OCI-LY7 (cell line): ENCODE data around the gene SIK3. TPM values are rescaled to one million over a fixed set of nuclear protein-coding genes. Genes with fewer than 3 reads are reported as not detected.

Experiments used
- BruUV-seq: library from RNA; stranded (reverse); fragments of 400-500 nt; replicated peaks from 2 replicates; lab custom pipeline; 2021; lab: Mats Ljungman, UMichigan
- CTCF ChIA-PET: fragments of 300-600 bp; sonication (Branson Sonifier 250); formaldehyde crosslinking; loops from one replicate; lab custom pipeline; 2022; ENCODE audit warnings: antibody characterized with exemption; ENCODE audit not compliant: unreplicated experiment; lab: Charles Lee
- POLR2A ChIA-PET: fragments of 300-600 bp; sonication (Branson Sonifier 250); formaldehyde crosslinking; loops from one replicate; lab custom pipeline; 2022; ENCODE audit warnings: antibody characterized with exemption; lab: Charles Lee
- DNase-seq: peaks from one replicate; pipeline ENCODE4 v3.0.0-alpha.2; 2015; ENCODE audit warnings: low spot score
- H2AFZ ChIP-seq: fragments of 200-600 bp; sonication (generic), shearing (Covaris generic); 2 replicates; pipeline ENCODE4 v1.6.1; 2014; ENCODE audit warnings: mild to moderate bottlenecking, antibody characterized with exemption, low read length, moderate library complexity
- H3K27ac ChIP-seq: fragments of 200-600 bp; sonication (generic); 2 replicates; pipeline ENCODE4 v1.5.1; 2014; ENCODE audit warnings: mixed run types, low read depth, mild to moderate bottlenecking, moderate library complexity, low read length, inconsistent platforms; ENCODE audit not compliant: poor library complexity, severe bottlenecking
- H3K36me3 ChIP-seq: fragments of 200-600 bp; sonication (generic); 2 replicates; pipeline ENCODE4 v1.6.1; 2014; ENCODE audit warnings: mild to moderate bottlenecking, antibody characterized with exemption, low read length, moderate library complexity, mixed read lengths; ENCODE audit not compliant: insufficient read depth
- H3K4me1 ChIP-seq: fragments of 200-600 bp; sonication (generic); 2 replicates; pipeline ENCODE4 v1.5.1; 2014; ENCODE audit warnings: mild to moderate bottlenecking, low read length; ENCODE audit not compliant: insufficient read depth, poor library complexity, severe bottlenecking
- H3K4me2 ChIP-seq: fragments of 200-600 bp; sonication (generic); 2 replicates; pipeline ENCODE4 v1.6.1; 2014; ENCODE audit warnings: mild to moderate bottlenecking, low read length
- H3K4me3 ChIP-seq: fragments of 200-600 bp; sonication (generic); 2 replicates; pipeline ENCODE4 v1.5.1; 2014; ENCODE audit warnings: mild to moderate bottlenecking, low read depth, low read length; ENCODE audit not compliant: poor library complexity, severe bottlenecking
- H3K79me2 ChIP-seq: fragments of 200-600 bp; sonication (generic); 2 replicates; pipeline ENCODE4 v1.6.1; 2016; ENCODE audit warnings: low read depth, mild to moderate bottlenecking, low read length, moderate library complexity, mixed read lengths; ENCODE audit not compliant: insufficient read depth
- H3K9me2 ChIP-seq: fragments of 200-600 bp; sonication (generic); 2 replicates; pipeline ENCODE4 v1.6.1; 2016; ENCODE audit warnings: mild to moderate bottlenecking, low read length, mixed read lengths; ENCODE audit not compliant: insufficient read depth
- H3K9me3 ChIP-seq: fragments of 200-600 bp; sonication (generic); 2 replicates; pipeline ENCODE4 v1.6.1; 2014; ENCODE audit warnings: mild to moderate bottlenecking, mixed run types, low read length, mixed read lengths
- H4K20me1 ChIP-seq: fragments of 200-600 bp; sonication (generic); 2 replicates; pipeline ENCODE4 v1.6.1; 2014; ENCODE audit warnings: mild to moderate bottlenecking, antibody characterized with exemption, low read length, moderate library complexity, mixed read lengths; ENCODE audit not compliant: insufficient read depth
- EZH2phosphoT487 ChIP-seq: fragments of 200-600 bp; sonication (generic); IDR thresholded peaks from 2 replicates; pipeline ENCODE4 v1.6.1; 2018; ENCODE audit warnings: low read depth, borderline replicate concordance, mild to moderate bottlenecking, mixed run types, antibody characterized with exemption, low read length, moderate library complexity, mixed read lengths
- intact Hi-C: fragments of 100-400 bp; cut with micrococcal nuclease; formaldehyde crosslinking; loops from one replicate; pipeline ENCODE4 v1.10.0; 2022; ENCODE audit not compliant: unreplicated experiment
- total RNA-seq, 2 experiments: library from RNA; depleted of rRNA in 1 of 2; stranded (reverse); fragments of >200 nt in 1 of 2; shearing (Covaris generic) in 1 of 2; gene quantifications; 2 replicates each; pipeline ENCODE4 v1.2.3, GENCODE V29; 2014 to 2022
- TF ChIP-seq, protein P1 (sequence below): fragments of 200-600 bp; sonication (generic); conservative IDR thresholded peaks from 2 replicates; pipeline ENCODE4 v1.5.1; 2014; ENCODE audit warnings: mild to moderate bottlenecking, antibody characterized with exemption, low read length, moderate library complexity, mixed read lengths

Gene SIK3
- total RNA-seq, 2 experiments from 2014 or later = 29.3 to 72.9 TPM

DNA sequence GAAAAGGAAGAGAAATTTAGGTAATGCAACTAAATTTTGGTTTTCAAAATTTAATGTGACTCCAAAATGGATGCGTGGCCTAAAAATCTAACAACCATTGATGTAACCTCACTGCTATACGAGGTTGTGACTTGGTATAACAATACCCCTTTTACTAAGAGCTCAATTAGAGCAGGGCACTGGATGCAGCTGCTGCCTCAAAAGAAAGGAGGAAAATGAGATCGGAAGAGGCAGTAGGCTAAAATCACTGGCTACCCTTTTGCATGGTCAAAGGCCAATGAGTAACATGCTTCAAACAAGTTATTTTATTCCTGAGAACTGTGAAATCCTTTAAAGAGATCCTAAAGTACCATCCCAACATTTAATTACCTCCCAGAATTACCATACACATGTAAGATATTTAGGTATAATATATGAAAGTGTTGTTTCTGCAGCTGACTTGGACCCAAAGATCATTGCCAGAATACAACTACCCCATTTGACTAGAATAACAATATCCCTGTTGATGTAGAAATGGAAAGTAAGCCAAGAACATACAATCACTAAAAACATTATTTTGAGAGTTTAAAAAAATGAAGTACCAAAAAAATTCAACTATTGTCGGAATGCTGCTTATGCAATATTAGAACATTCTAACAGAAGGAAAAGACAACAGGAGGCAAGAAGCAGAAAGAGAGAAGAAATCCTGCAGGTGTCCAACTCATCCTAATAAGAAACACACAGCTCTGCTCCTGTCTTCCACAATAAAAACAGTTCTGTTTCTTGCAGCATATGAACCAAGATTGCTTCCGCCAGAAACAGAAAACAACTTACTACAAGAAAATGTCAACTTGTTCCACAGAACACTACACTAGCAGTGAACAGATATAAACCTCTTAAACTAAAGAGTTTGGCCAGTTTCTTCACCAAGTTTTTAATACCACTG, 15.0 kb downstream of the SIK3 start:
- Histone ChIP-seq H4K20me1 (peaks cover 21% of the 10 kb centered on the region), H3K4me2 (no peak overlapping the region), H2AFZ (no peak overlapping the region), H3K79me2 (peaks cover 96% of the 10 kb centered on the region), H3K4me1 (peaks cover 13% of the 10 kb centered on the region), H3K27ac (no peak overlapping the region), H3K4me3 (no peak overlapping the region), H3K9me3 (no peaks in the 10 kb centered on the region; the same call in 1 of the 2 replicates), H3K9me2 (no peaks in the 10 kb centered on the region), H3K36me3 (peaks cover 5% of the 10 kb centered on the region)
- CTCF ChIA-PET = interaction anchor here (0.9 kb wide), 1 partner anchor 247 kb away, joined by 3 read pairs; no protein-coding TSS in a partner anchor
- no TSS peak for BruUV-seq
- DNase-seq = no peak
- intact Hi-C loops = no loop called here
- TF ChIP-seq, protein P1, sequence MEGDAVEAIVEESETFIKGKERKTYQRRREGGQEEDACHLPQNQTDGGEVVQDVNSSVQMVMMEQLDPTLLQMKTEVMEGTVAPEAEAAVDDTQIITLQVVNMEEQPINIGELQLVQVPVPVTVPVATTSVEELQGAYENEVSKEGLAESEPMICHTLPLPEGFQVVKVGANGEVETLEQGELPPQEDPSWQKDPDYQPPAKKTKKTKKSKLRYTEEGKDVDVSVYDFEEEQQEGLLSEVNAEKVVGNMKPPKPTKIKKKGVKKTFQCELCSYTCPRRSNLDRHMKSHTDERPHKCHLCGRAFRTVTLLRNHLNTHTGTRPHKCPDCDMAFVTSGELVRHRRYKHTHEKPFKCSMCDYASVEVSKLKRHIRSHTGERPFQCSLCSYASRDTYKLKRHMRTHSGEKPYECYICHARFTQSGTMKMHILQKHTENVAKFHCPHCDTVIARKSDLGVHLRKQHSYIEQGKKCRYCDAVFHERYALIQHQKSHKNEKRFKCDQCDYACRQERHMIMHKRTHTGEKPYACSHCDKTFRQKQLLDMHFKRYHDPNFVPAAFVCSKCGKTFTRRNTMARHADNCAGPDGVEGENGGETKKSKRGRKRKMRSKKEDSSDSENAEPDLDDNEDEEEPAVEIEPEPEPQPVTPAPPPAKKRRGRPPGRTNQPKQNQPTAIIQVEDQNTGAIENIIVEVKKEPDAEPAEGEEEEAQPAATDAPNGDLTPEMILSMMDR = no peak
- TF ChIP-seq EZH2phosphoT487 = no peak
- POLR2A ChIA-PET = interaction anchor here (0.6 to 0.8 kb wide), 2 partner anchors 8 to 30 kb away, joined by 3 read pairs; no protein-coding TSS in a partner anchor

DNA sequence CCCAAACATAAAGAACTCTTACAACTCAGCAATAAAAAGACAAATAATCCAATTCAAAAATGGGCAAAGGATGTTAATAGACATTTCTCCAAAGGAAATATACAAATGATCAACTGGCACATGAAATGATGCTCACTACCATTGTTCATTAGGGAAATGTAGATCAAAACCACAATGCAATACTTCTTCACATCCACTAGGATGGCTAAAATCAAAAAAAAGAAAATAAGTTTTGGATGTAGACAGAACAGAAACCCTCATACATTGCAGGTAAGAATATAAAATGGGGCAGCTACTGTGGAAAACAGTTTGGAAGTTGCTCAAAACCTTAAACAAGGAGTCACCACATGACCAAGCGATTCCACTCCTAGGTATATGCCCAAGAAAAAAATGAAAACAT, 16.3 kb downstream of the SIK3 start:
- peaks cover 96% of the 10 kb centered on the region for H3K79me2 ChIP-seq
- no TSS peak for BruUV-seq
- H2AFZ ChIP-seq = no peak overlapping the region
- H3K9me2 ChIP-seq = no peaks in the 10 kb centered on the region
- no peaks in the 10 kb centered on the region; the same call in 1 of the 2 replicates for H3K9me3 ChIP-seq
- peaks cover 27% of the 10 kb centered on the region for H3K4me1 ChIP-seq
- DNase-seq = no peak
- peaks cover 29% of the 10 kb centered on the region for H4K20me1 ChIP-seq
- no peak overlapping the region for H3K4me2 ChIP-seq
- intact Hi-C loops = no loop called here
- TF ChIP-seq EZH2phosphoT487 = no peak
- TF ChIP-seq, protein P1 = 0 out of 2 replicates have a peak, but pooled peaks have one; percentile 7
- no peak overlapping the region for H3K4me3 ChIP-seq
- ChIA-PET CTCF (no interaction called here), POLR2A (interaction anchor here (0.5 kb wide), 1 partner anchor 102 kb away, joined by 3 read pairs; no protein-coding TSS in a partner anchor)
- H3K36me3 ChIP-seq = peaks cover 5% of the 10 kb centered on the region
- no peak overlapping the region for H3K27ac ChIP-seq

DNA sequence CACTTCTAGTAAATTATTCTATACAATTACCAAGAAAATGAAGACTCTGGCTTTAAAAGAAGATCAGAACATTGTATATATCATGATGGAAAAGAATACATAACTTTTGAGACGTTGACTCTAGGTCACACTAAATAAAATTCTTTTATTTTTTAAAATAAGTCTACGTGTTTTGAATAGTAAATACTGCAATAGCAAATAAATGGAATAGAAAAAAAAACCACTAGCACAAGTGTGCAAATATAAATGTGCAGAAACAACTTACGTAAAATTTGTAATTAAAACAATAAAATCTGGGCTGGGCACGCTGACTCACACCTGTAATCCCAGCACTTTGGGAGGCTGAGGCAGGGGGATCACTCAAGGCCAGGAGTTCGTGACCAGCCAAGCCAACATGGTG, 17.9 kb downstream of the SIK3 start:
- Histone ChIP-seq H3K9me2 (no peaks in the 10 kb centered on the region), H3K4me3 (no peak overlapping the region), H3K36me3 (peaks cover 5% of the 10 kb centered on the region), H3K27ac (no peak overlapping the region), H4K20me1 (peaks cover 29% of the 10 kb centered on the region), H3K9me3 (no peaks in the 10 kb centered on the region; the same call in 1 of the 2 replicates), H3K79me2 (peaks cover 97% of the 10 kb centered on the region), H2AFZ (no peak overlapping the region), H3K4me2 (no peak overlapping the region), H3K4me1 (peaks cover 30% of the 10 kb centered on the region)
- no peak for TF ChIP-seq EZH2phosphoT487
- TF ChIP-seq, protein P1 = no peak
- DNase-seq = no peak
- ChIA-PET POLR2A (no interaction called here), CTCF (no interaction called here)
- no TSS peak for BruUV-seq
- intact Hi-C loops = no loop called here
